HEK293 (cell line): ENCODE data around the gene NUMB.

Experiments
- GFI1B ChIP-seq: fragments of 450-650 bp; formaldehyde crosslinking; IDR thresholded peaks from 2 replicates; pipeline ENCODE4 v1.5.1; 2016; ENCODE audit warnings: missing biosample characterization, missing genetic modification characterization
- HOXD13 ChIP-seq: sonication (generic); formaldehyde crosslinking; IDR thresholded peaks from 2 replicates; pipeline ENCODE4 v1.8.0; 2022; ENCODE audit warnings: missing genetic modification reagents, borderline replicate concordance
- KLF1 ChIP-seq: fragments of 450-650 bp; formaldehyde crosslinking; IDR thresholded peaks from 2 replicates; pipeline ENCODE4 v1.5.1; 2016; ENCODE audit warnings: missing biosample characterization, missing genetic modification characterization
- OVOL3 ChIP-seq: fragments of 450-650 bp; formaldehyde crosslinking; IDR thresholded peaks from 2 replicates; pipeline ENCODE4 v1.5.1; 2016; ENCODE audit warnings: missing biosample characterization, missing genetic modification characterization
- RBAK ChIP-seq: fragments of 450-650 bp; formaldehyde crosslinking; IDR thresholded peaks from 2 replicates; pipeline ENCODE4 v1.5.1; 2016; ENCODE audit warnings: missing biosample characterization, missing genetic modification characterization
- REPIN1 ChIP-seq: fragments of 450-650 bp; formaldehyde crosslinking; IDR thresholded peaks from 2 replicates; pipeline ENCODE4 v1.5.1; 2017; ENCODE audit warnings: missing biosample characterization, missing genetic modification characterization, low read depth
- SP3 ChIP-seq: fragments of 450-650 bp; formaldehyde crosslinking; IDR thresholded peaks from 2 replicates; pipeline ENCODE4 v1.5.1; 2016; ENCODE audit warnings: missing biosample characterization, missing genetic modification characterization
- ZNF112 ChIP-seq: fragments of 450-650 bp; formaldehyde crosslinking; IDR thresholded peaks from 2 replicates; pipeline ENCODE4 v1.5.0; 2017; ENCODE audit warnings: missing biosample characterization, missing genetic modification characterization
- ZNF132 ChIP-seq: fragments of 450-650 bp; formaldehyde crosslinking; IDR thresholded peaks from 2 replicates; pipeline ENCODE4 v1.5.1; 2017; ENCODE audit warnings: missing biosample characterization, missing genetic modification characterization, borderline replicate concordance
- ZNF169 ChIP-seq: fragments of 450-650 bp; formaldehyde crosslinking; IDR thresholded peaks from 2 replicates; pipeline ENCODE4 v1.5.1; 2016; ENCODE audit warnings: missing biosample characterization, missing genetic modification characterization
- ZNF223 ChIP-seq: fragments of 450-650 bp; formaldehyde crosslinking; IDR thresholded peaks from 2 replicates; pipeline ENCODE4 v1.5.1; 2016; ENCODE audit warnings: missing biosample characterization, missing genetic modification characterization
- ZNF239 ChIP-seq: fragments of 450-650 bp; formaldehyde crosslinking; IDR thresholded peaks from 2 replicates; pipeline ENCODE4 v1.5.1; 2016; ENCODE audit warnings: missing biosample characterization, missing genetic modification characterization
- ZNF311 ChIP-seq: fragments of 450-650 bp; formaldehyde crosslinking; IDR thresholded peaks from 2 replicates; pipeline ENCODE4 v1.5.1; 2017; ENCODE audit warnings: missing biosample characterization, missing genetic modification characterization, borderline replicate concordance
- ZNF350 ChIP-seq: fragments of 450-650 bp; formaldehyde crosslinking; IDR thresholded peaks from 2 replicates; pipeline ENCODE4 v1.5.0; 2017; ENCODE audit warnings: missing biosample characterization, mild to moderate bottlenecking, missing genetic modification characterization
- ZNF501 ChIP-seq: fragments of 450-650 bp; formaldehyde crosslinking; IDR thresholded peaks from 2 replicates; pipeline ENCODE4 v1.5.1; 2016; ENCODE audit warnings: missing biosample characterization, missing genetic modification characterization
- ZNF510 ChIP-seq: fragments of 450-650 bp; formaldehyde crosslinking; IDR thresholded peaks from 2 replicates; pipeline ENCODE4 v1.5.1; 2018; ENCODE audit warnings: mild to moderate bottlenecking, missing genetic modification characterization, missing biosample characterization; ENCODE audit not compliant: insufficient replicate concordance
- ZNF585B ChIP-seq: fragments of 450-650 bp; formaldehyde crosslinking; IDR thresholded peaks from 2 replicates; pipeline ENCODE4 v1.5.1; 2016; ENCODE audit warnings: missing biosample characterization, missing genetic modification characterization
- ZNF624 ChIP-seq: fragments of 450-650 bp; formaldehyde crosslinking; IDR thresholded peaks from 2 replicates; pipeline ENCODE4 v1.5.1; 2017; ENCODE audit warnings: missing biosample characterization, missing genetic modification characterization
- ZNF626 ChIP-seq: fragments of 450-650 bp; sonication (Bioruptor Pico); formaldehyde crosslinking; IDR thresholded peaks from 2 replicates; pipeline ENCODE4 v1.5.1; 2018; ENCODE audit warnings: missing biosample characterization, missing genetic modification characterization, inconsistent platforms
- ZNF707 ChIP-seq: fragments of 450-650 bp; formaldehyde crosslinking; IDR thresholded peaks from 2 replicates; pipeline ENCODE4 v1.5.1; 2016; ENCODE audit warnings: missing biosample characterization, missing genetic modification characterization
- TF ChIP-seq, protein P1 (sequence below): fragments of 450-650 bp; formaldehyde crosslinking; IDR thresholded peaks from 2 replicates; pipeline ENCODE4 v1.5.1; 2016; ENCODE audit warnings: missing biosample characterization, missing genetic modification characterization
- TF ChIP-seq, protein P2 (sequence below): fragments of 450-650 bp; formaldehyde crosslinking; IDR thresholded peaks from 2 replicates; pipeline ENCODE4 v1.5.1; 2016; ENCODE audit warnings: missing biosample characterization, missing genetic modification characterization
- TF ChIP-seq, protein P3 (sequence below): fragments of 450-650 bp; formaldehyde crosslinking; IDR thresholded peaks from 2 replicates; pipeline ENCODE4 v1.5.1; 2017; ENCODE audit warnings: missing biosample characterization, missing genetic modification characterization
- TF ChIP-seq, protein P4 (sequence below): fragments of 450-650 bp; formaldehyde crosslinking; IDR thresholded peaks from 2 replicates; pipeline ENCODE4 v1.5.1; 2016; ENCODE audit warnings: missing biosample characterization, missing genetic modification characterization
- TF ChIP-seq, protein P5 (sequence below): fragments of 450-650 bp; formaldehyde crosslinking; IDR thresholded peaks from 2 replicates; pipeline ENCODE4 v1.5.1; 2016; ENCODE audit warnings: missing biosample characterization, missing genetic modification characterization
- TF ChIP-seq, protein P6 (sequence below): fragments of 450-650 bp; formaldehyde crosslinking; IDR thresholded peaks from 2 replicates; pipeline ENCODE4 v1.5.1; 2017; ENCODE audit warnings: missing biosample characterization, missing genetic modification characterization
- TF ChIP-seq, protein P7 (sequence below): fragments of 450-650 bp; formaldehyde crosslinking; IDR thresholded peaks from 2 replicates; pipeline ENCODE4 v1.5.1; 2017; ENCODE audit warnings: missing biosample characterization, mild to moderate bottlenecking, missing genetic modification characterization, moderate library complexity
- TF ChIP-seq, protein P8 (sequence below): IDR thresholded peaks from 2 replicates; pipeline ENCODE4 v1.6.1; 2011; ENCODE audit warnings: mild to moderate bottlenecking, low read depth, low read length, borderline replicate concordance

The NUMB gene

DNA sequence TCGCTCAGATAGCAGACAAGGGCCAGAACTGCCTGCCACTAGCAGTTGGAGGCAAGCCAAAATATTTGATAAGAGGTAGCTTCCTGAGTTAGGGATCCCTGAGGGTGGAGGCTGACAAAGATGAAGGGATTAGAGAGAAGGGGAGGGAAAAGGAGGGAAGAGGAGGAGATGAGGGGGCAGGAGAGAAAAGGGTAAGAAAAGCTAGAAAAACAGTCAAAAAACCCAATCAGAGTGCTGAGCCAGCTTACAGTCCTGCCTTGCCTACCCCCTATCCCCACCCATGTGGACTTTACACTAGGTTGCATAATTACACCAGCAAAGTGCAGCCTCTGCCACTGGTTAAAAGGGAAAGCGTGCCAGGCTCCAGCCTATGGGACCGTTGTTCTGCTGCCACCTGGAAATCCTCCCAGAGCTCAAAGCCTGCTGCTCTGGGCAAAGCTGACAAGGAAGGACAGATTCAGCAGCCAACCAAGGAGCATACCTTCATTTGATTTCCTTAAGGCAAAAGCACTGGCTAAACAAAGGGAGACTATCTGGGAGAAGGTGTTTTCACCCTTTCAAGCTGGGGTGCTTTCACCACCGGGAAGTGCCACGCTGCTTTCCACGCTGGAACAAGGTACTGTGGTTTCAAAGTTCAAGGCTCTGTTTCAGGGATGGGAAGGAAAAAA is 3.8 kb upstream of the NUMB start (continued):
- TF ChIP-seq RBAK (tag by site-specific recombination) (no peak), HOXD13 (CRISPR knock-in tag) (no peak), ZNF624 (no peak), OVOL3 (tag by site-specific recombination) (no peak), ZNF350 (tag by site-specific recombination) (no peak), ZNF501 (no peak), REPIN1 (tag by site-specific recombination) (no peak), KLF1 (tag by site-specific recombination) (no peak), SP3 (tag by site-specific recombination) (peak; percentile 57; the same call in 1 of the 2 replicates), ZNF112 (tag by site-specific recombination) (no peak), GFI1B (tag by site-specific recombination) (no peak), ZNF169 (no peak), ZNF239 (tag by site-specific recombination) (no peak), ZNF585B (tag by site-specific recombination) (no peak), ZNF311 (no peak), ZNF223 (no peak), ZNF510 (tag by site-specific recombination) (no peak), ZNF707 (tag by site-specific recombination) (no peak), ZNF626 (tag by site-specific recombination) (no peak), ZNF132 (tag by site-specific recombination) (no peak)
- TF ChIP-seq, protein P1, sequence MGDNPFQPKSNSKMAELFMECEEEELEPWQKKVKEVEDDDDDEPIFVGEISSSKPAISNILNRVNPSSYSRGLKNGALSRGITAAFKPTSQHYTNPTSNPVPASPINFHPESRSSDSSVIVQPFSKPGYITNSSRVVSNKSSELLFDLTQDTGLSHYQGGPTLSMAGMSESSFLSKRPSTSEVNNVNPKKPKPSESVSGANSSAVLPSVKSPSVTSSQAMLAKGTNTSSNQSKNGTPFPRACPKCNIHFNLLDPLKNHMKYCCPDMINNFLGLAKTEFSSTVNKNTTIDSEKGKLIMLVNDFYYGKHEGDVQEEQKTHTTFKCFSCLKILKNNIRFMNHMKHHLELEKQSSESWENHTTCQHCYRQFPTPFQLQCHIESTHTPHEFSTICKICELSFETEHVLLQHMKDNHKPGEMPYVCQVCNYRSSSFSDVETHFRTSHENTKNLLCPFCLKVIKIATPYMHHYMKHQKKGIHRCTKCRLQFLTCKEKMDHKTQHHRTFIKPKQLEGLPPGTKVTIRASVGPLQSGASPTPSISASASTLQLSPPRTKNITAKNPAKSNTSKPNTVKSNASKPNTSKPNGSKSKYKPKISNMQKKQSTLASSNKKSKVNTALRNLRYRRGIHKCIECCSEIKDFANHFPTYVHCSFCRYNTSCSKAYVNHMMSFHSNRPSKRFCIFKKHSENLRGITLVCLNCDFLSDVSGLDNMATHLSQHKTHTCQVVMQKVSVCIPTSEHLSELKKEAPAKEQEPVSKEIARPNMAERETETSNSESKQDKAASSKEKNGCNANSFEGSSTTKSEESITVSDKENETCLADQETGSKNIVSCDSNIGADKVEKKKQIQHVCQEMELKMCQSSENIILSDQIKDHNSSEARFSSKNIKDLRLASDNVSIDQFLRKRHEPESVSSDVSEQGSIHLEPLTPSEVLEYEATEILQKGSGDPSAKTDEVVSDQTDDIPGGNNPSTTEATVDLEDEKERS: no peak
- TF ChIP-seq, protein P2, sequence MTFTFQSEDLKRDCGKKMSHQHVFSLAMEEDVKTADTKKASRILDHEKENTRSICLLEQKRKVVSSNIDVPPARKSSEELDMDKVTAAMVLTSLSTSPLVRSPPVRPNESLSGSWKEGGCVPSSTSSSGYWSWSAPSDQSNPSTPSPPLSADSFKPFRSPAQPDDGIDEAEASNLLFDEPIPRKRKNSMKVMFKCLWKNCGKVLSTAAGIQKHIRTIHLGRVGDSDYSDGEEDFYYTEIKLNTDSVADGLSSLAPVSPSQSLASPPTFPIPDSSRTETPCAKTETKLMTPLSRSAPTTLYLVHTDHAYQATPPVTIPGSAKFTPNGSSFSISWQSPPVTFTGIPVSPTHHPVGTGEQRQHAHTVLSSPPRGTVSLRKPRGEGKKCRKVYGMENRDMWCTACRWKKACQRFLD (tag by site-specific recombination): no peak
- TF ChIP-seq, protein P3, sequence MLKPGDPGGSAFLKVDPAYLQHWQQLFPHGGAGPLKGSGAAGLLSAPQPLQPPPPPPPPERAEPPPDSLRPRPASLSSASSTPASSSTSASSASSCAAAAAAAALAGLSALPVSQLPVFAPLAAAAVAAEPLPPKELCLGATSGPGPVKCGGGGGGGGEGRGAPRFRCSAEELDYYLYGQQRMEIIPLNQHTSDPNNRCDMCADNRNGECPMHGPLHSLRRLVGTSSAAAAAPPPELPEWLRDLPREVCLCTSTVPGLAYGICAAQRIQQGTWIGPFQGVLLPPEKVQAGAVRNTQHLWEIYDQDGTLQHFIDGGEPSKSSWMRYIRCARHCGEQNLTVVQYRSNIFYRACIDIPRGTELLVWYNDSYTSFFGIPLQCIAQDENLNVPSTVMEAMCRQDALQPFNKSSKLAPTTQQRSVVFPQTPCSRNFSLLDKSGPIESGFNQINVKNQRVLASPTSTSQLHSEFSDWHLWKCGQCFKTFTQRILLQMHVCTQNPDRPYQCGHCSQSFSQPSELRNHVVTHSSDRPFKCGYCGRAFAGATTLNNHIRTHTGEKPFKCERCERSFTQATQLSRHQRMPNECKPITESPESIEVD (tag by site-specific recombination): no peak
- TF ChIP-seq, protein P4, sequence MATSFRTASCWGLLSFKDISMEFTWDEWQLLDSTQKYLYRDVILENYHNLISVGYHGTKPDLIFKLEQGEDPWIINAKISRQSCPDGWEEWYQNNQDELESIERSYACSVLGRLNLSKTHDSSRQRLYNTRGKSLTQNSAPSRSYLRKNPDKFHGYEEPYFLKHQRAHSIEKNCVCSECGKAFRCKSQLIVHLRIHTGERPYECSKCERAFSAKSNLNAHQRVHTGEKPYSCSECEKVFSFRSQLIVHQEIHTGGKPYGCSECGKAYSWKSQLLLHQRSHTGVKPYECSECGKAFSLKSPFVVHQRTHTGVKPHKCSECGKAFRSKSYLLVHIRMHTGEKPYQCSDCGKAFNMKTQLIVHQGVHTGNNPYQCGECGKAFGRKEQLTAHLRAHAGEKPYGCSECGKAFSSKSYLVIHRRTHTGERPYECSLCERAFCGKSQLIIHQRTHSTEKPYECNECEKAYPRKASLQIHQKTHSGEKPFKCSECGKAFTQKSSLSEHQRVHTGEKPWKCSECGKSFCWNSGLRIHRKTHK: no peak
- TF ChIP-seq, protein P5, sequence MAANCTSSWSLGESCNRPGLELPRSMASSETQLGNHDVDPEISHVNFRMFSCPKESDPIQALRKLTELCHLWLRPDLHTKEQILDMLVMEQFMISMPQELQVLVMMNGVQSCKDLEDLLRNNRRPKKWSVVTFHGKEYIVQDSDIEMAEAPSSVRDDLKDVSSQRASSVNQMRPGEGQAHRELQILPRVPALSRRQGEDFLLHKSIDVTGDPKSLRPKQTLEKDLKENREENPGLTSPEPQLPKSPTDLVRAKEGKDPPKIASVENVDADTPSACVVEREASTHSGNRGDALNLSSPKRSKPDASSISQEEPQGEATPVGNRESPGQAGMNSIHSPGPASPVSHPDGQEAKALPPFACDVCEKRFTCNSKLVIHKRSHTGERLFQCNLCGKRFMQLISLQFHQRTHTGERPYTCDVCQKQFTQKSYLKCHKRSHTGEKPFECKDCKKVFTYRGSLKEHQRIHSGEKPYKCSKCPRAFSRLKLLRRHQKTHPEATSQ (tag by site-specific recombination): no peak
- TF ChIP-seq, protein P6, sequence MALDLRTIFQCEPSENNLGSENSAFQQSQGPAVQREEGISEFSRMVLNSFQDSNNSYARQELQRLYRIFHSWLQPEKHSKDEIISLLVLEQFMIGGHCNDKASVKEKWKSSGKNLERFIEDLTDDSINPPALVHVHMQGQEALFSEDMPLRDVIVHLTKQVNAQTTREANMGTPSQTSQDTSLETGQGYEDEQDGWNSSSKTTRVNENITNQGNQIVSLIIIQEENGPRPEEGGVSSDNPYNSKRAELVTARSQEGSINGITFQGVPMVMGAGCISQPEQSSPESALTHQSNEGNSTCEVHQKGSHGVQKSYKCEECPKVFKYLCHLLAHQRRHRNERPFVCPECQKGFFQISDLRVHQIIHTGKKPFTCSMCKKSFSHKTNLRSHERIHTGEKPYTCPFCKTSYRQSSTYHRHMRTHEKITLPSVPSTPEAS: no peak
- TF ChIP-seq, protein P7, sequence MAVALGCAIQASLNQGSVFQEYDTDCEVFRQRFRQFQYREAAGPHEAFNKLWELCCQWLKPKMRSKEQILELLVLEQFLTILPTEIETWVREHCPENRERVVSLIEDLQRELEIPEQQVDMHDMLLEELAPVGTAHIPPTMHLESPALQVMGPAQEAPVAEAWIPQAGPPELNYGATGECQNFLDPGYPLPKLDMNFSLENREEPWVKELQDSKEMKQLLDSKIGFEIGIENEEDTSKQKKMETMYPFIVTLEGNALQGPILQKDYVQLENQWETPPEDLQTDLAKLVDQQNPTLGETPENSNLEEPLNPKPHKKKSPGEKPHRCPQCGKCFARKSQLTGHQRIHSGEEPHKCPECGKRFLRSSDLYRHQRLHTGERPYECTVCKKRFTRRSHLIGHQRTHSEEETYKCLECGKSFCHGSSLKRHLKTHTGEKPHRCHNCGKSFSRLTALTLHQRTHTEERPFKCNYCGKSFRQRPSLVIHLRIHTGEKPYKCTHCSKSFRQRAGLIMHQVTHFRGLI (tag by site-specific recombination): no peak
- TF ChIP-seq, protein P8, sequence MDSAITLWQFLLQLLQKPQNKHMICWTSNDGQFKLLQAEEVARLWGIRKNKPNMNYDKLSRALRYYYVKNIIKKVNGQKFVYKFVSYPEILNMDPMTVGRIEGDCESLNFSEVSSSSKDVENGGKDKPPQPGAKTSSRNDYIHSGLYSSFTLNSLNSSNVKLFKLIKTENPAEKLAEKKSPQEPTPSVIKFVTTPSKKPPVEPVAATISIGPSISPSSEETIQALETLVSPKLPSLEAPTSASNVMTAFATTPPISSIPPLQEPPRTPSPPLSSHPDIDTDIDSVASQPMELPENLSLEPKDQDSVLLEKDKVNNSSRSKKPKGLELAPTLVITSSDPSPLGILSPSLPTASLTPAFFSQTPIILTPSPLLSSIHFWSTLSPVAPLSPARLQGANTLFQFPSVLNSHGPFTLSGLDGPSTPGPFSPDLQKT: no peak
